Colonic mucosa (tissue), 4 donors: ENCODE data around the gene PPP2R5D. TPM values are rescaled to one million over a fixed set of nuclear protein-coding genes. Genes with fewer than 3 reads are reported as not detected.

ENCODE experiments used
- DNase-seq: peaks from one replicate; pipeline ENCODE4 v3.0.0-alpha.2; 2020
- H3K27ac ChIP-seq: fragments of 200-600 bp; one replicate; pipeline ENCODE4 v1.8.0; 2021
- H3K27me3 ChIP-seq: fragments of 200-600 bp; one replicate; pipeline ENCODE4 v1.8.0; 2021
- H3K36me3 ChIP-seq: fragments of 200-600 bp; one replicate; pipeline ENCODE4 v1.8.0; 2021
- H3K4me1 ChIP-seq: fragments of 200-600 bp; one replicate; pipeline ENCODE4 v1.8.0; 2021; ENCODE audit warnings: mild to moderate bottlenecking
- H3K4me3 ChIP-seq: fragments of 200-600 bp; one replicate; pipeline ENCODE4 v1.8.0; 2021
- H3K9ac ChIP-seq, 2 donors: one replicate each; pipeline ENCODE4 v1.7.0; 2013; ENCODE audit warnings: control low read depth in 2 of 2, low read depth in 2 of 2, low read length in 2 of 2
- H3K9me3 ChIP-seq: fragments of 200-600 bp; one replicate; pipeline ENCODE4 v1.8.0; 2021
- intact Hi-C: fragments of 100-400 bp; cut with DNase I; formaldehyde crosslinking; loops from one replicate; pipeline ENCODE4 v1.14.1; 2022
- total RNA-seq, 2 donors: library from RNA; stranded (reverse); fragmentation: NEBNext Ultra II Directional in 1 of 2; extraction: Animal tissue kit (Norgen Biotek cat#: 25700) in 1 of 2; gene quantifications; one replicate each; pipeline ENCODE4 v1.2.1, GENCODE V29; 2021
- TF ChIP-seq, protein P1 (sequence below): fragments of 200-600 bp; IDR thresholded peaks from one replicate; pipeline ENCODE4 v1.8.0; 2022; ENCODE audit warnings: antibody characterized with exemption, mild to moderate bottlenecking
- donor health status: healthy.
- donor health status: DM: no; HTN: no; CAD: no.
- donor health status: DM: no; HTN: no; CAD: no.

Gene PPP2R5D
- total RNA-seq, 2 donors from 2014 or later: 38.5 to 49.7 TPM

DNA sequence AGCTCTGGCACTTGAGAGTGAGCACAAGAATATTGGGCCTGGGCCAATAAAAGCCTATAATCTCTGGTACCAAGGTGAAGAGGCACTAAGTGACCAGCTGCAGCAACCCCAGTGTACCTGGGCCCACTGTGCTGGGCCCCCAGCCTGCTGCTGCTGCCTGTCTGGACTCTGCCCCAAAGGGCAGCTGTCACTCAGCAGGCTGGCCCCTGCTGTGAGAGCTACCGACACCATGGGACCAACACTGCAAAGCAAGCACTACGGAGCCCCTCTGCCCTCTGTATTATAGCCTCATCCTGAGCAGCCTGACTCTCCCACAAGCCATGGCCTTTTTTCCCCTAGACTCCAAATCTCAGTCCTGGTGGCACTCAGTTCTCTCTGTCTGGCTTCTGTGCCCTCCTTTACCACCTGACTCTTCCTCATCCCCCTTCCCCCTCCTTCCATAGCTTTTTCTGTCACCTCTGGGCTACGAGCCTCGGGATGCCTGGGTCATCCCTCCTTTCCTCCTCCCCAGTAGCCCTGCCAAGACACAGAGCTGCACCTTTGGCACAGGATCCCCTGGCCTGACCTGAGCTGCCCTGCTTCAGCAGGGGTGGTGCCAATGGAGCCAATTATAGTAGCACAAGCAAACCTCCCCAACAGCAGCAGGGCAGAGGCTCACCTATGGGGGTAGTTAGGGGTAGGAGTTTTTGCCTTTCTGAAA, 51.3 kb downstream of the PPP2R5D start:
- Histone ChIP-seq H3K4me1 (no peaks in the 10 kb centered on the region), H3K9ac (no peak overlapping the region), H3K27ac (no peak overlapping the region), H3K9me3 (no peaks in the 10 kb centered on the region), H3K4me3 (no peak overlapping the region), H3K27me3 (no peaks in the 10 kb centered on the region), H3K36me3 (no peaks in the 10 kb centered on the region)
- DNase-seq: no peak
- intact Hi-C loops: no loop called here
- TF ChIP-seq, protein P1, sequence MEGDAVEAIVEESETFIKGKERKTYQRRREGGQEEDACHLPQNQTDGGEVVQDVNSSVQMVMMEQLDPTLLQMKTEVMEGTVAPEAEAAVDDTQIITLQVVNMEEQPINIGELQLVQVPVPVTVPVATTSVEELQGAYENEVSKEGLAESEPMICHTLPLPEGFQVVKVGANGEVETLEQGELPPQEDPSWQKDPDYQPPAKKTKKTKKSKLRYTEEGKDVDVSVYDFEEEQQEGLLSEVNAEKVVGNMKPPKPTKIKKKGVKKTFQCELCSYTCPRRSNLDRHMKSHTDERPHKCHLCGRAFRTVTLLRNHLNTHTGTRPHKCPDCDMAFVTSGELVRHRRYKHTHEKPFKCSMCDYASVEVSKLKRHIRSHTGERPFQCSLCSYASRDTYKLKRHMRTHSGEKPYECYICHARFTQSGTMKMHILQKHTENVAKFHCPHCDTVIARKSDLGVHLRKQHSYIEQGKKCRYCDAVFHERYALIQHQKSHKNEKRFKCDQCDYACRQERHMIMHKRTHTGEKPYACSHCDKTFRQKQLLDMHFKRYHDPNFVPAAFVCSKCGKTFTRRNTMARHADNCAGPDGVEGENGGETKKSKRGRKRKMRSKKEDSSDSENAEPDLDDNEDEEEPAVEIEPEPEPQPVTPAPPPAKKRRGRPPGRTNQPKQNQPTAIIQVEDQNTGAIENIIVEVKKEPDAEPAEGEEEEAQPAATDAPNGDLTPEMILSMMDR: no peak

DNA sequence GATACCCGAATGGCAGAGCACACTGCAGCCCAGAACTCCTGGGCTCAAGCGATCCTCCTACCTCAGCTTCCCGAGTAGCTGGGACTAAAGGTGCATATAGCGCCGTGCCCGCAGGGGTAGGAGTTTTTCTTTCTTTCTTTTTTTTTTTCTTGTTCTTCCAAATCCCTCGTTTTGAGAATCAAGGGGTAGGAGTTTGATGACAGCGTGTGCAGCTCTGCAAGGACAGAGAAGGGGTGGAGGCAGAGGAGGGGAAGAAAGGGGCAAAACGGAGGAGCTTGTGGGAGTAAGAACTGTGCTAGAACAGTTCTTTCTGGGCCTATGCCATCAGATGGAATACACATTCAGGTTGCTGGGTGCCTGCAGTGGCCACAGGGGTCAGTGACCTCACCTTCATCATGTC, 52.3 kb downstream of the PPP2R5D start:
- intact Hi-C loops: no loop called here
- Histone ChIP-seq H3K36me3 (no peaks in the 10 kb centered on the region), H3K27ac (no peak overlapping the region), H3K4me1 (no peaks in the 10 kb centered on the region), H3K9ac (no peak overlapping the region), H3K4me3 (no peak overlapping the region), H3K27me3 (no peaks in the 10 kb centered on the region), H3K9me3 (no peaks in the 10 kb centered on the region)
- DNase-seq: no peak
- TF ChIP-seq, protein P1: no peak

DNA sequence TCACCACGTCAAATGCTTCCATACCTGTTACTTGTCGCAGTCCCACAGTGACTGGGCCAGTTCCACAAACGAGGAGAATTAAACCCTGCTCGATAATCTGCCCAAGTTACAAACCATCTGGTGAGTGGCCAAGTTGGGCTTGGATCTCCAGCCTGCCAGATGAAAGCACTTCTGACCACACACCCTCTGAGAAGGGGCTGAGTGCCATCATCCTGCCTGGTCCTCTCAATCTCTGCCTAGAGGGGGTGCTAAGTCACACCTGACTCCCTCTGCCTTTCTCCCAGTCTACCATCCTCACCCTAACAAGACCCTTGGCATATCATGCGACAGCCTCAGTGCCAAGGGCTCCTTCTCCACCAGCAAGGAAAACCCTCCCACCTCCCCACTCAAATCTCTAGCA, 52.8 kb downstream of the PPP2R5D start:
- Histone ChIP-seq H3K9me3 (no peaks in the 10 kb centered on the region), H3K27ac (no peak overlapping the region), H3K27me3 (no peaks in the 10 kb centered on the region), H3K4me3 (no peak overlapping the region), H3K9ac (no peak overlapping the region), H3K4me1 (no peaks in the 10 kb centered on the region), H3K36me3 (no peaks in the 10 kb centered on the region)
- TF ChIP-seq, protein P1: no peak
- DNase-seq: no peak
- intact Hi-C loops: no loop called here

DNA sequence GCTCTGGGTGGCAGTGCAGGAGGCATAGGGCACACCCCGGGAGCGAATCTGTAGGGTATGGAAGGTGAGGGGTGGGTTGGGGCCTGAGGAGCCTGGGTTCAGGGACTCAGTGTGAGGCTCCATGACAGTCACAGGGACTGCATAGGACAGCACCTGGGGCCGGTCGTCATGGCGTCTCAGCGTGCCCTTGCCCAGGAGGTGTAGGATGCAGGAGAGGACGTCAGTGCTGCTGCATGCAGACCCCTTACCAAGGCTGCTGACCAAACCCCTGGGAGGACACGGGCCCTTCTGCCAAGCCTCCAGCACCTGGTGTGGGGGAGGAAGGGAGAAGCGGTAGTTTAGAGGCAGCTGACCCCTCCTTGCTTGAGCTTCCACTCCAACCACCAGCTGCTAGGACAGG, 53.3 kb downstream of the PPP2R5D start:
- no peak for DNase-seq

DNA sequence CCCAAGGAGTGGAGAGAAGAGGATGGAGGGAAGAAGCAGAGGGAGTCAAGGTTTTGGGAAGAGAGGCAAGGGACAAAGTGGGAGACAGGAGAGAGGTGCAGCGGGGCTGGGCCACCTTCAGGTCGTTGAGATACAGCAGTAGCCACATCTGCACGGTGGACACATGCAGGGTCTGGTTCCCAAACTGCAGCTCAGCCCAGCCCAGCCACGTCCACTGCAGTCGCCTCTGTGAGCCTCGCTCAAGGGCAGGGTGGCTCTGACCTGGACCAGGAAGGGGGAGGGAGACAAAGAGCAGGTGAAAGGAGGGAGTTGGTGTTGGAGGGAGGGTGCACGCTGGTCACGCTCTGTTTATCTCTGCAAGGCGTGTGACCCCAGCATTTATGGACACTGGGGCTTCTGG, 54.4 kb downstream of the PPP2R5D start:
- intact Hi-C loops: no loop called here
- H3K36me3 ChIP-seq: no peaks in the 10 kb centered on the region
- H3K4me1 ChIP-seq: no peaks in the 10 kb centered on the region
- DNase-seq: no peak
- no peak overlapping the region for H3K4me3 ChIP-seq
- no peak overlapping the region for H3K9ac ChIP-seq
- H3K27me3 ChIP-seq: no peaks in the 10 kb centered on the region
- no peaks in the 10 kb centered on the region for H3K9me3 ChIP-seq
- H3K27ac ChIP-seq: no peak overlapping the region
- TF ChIP-seq, protein P1: no peak

More for the DNA sequence above, 53.3 kb downstream of the PPP2R5D start:
- Histone ChIP-seq H3K9ac (no peak overlapping the region), H3K27ac (no peak overlapping the region), H3K9me3 (no peaks in the 10 kb centered on the region), H3K27me3 (no peaks in the 10 kb centered on the region), H3K4me1 (no peaks in the 10 kb centered on the region), H3K4me3 (no peak overlapping the region), H3K36me3 (no peaks in the 10 kb centered on the region)
- intact Hi-C loops: no loop called here
- TF ChIP-seq, protein P1: no peak
